Measurements from ENCODE around the gene LYSMD3.
"Not testable (repeated sequence)": the region's sequence is repeated elsewhere in the genome, so short reads cannot be mapped to it uniquely, and the experiment has no call there.

The LYSMD3 gene

GRCh38 chr5:90529194-90529938 is at the start of gene LYSMD3:
Gene LYSMD3 (minus strand): TSS chr5:90529584. CDS start chr5:90525289, 4,295 bp downstream.
- peak within 1 kb of the TSS; percentile 59 for H3K27ac ChIP-seq (ENCODE audit: low read length)
- peaks cover 6% of the 10 kb centered on the region; the same call in 1 of the 2 replicates for H3K36me3 ChIP-seq (ENCODE audit: insufficient read depth, low read depth, low read length)
- no peaks in the 10 kb centered on the region for H3K9me3 ChIP-seq (ENCODE audit: insufficient read depth, low read depth, low read length)
- H3K4me3 ChIP-seq (ENCODE audit: low read length), result peak within 1 kb of the TSS; percentile 86
- H3K4me1 ChIP-seq (ENCODE audit: insufficient read depth, low read length), result peaks cover 16% of the 10 kb centered on the region; the same call in 1 of the 2 replicates
- peak within 1 kb of the TSS; percentile 89 for H3K9ac ChIP-seq (ENCODE audit: low read depth, low read length)
- H3K27me3 ChIP-seq (ENCODE audit: insufficient read depth, low read length), result no peaks in the 10 kb centered on the region

- not testable (repeated sequence) for H3K27me3 ChIP-seq (ENCODE audit: insufficient read depth, low read length)
Measured at GRCh38 chr5:90576566-90576965, 47.2 kb upstream of the LYSMD3 start.

DNA sequence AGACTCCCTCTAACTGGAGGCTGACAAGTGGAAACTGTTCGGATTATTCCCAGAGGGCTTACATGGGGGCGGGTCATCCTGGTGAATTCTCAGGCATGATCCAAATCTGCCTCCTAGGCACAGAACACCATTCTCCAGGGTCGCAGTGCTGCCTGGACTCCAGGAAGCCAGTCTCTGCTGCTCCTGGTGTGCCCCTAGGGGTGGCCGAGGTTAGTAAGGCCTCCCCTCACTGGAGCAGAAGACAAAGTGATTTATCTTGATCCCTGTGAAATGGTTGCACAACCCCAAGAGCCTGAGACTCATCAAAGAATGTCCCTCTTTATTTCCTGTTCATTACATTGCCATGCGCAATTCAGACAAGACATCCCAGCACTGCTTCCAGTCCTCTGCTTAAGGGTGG is 46.3 kb upstream of the LYSMD3 start:
- no peak overlapping the region for H3K27ac ChIP-seq (ENCODE audit: low read length)
- no peaks in the 10 kb centered on the region for H3K27me3 ChIP-seq (ENCODE audit: insufficient read depth, low read length)
- H3K9ac ChIP-seq (ENCODE audit: low read depth, low read length), result no peak overlapping the region
- no peak overlapping the region for H3K4me3 ChIP-seq (ENCODE audit: low read length)
- H3K36me3 ChIP-seq (ENCODE audit: insufficient read depth, low read depth, low read length), result peaks cover 3% of the 10 kb centered on the region; the same call in 1 of the 2 replicates
- peaks cover 28% of the 10 kb centered on the region for H3K4me1 ChIP-seq (ENCODE audit: insufficient read depth, low read length)
- no peaks in the 10 kb centered on the region for H3K9me3 ChIP-seq (ENCODE audit: insufficient read depth, low read depth, low read length)

More at GRCh38 chr5:90576566-90576965, 47.2 kb upstream of the LYSMD3 start:
- H3K27ac ChIP-seq (ENCODE audit: low read length); H3K36me3 ChIP-seq (ENCODE audit: insufficient read depth, low read depth, low read length); H3K4me3 ChIP-seq (ENCODE audit: low read length); H3K9me3 ChIP-seq (ENCODE audit: insufficient read depth, low read depth, low read length); H3K9ac ChIP-seq (ENCODE audit: low read depth, low read length): not testable (repeated sequence)
- H3K4me1 ChIP-seq (ENCODE audit: insufficient read depth, low read length), result peaks cover 19% of the 10 kb centered on the region

DNA sequence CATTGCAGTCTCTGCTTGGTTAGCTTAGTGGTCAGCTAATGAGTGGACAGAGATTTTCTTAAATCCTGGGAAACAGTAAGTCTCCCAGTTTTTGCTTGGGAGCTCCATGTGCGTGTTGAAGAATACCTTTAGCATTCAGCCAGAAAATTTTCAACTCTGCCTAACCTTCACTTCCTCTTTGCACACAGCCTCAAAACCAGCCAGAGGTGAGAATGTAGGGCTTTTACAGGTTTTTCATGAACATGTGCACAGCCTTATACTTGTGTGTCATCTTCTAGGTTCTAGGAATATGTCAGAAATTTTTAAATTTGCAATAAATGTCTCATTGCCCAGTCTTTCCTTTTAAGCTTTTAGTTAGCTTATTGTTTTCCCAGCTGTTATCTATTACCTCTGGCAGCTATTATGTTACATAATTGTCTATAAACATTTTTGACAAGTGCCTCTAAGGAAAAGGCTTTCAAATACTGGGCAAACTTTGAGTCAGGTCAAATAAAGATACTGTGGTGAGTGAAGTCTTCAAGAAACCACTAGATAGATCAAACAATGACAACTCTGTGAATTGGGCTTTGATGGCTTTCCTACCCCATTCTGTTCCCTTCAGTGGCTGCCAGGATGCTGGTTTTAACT is 41.9 kb upstream of the LYSMD3 start:
- Histone ChIP-seq H3K27me3 (ENCODE audit: insufficient read depth, low read length) (no peaks in the 10 kb centered on the region), H3K4me1 (ENCODE audit: insufficient read depth, low read length) (peaks cover 31% of the 10 kb centered on the region), H3K9ac (ENCODE audit: low read depth, low read length) (no peak overlapping the region), H3K27ac (ENCODE audit: low read length) (no peak overlapping the region), H3K4me3 (ENCODE audit: low read length) (no peak overlapping the region), H3K36me3 (ENCODE audit: insufficient read depth, low read depth, low read length) (peaks cover 3% of the 10 kb centered on the region; the same call in 1 of the 2 replicates), H3K9me3 (ENCODE audit: insufficient read depth, low read depth, low read length) (no peaks in the 10 kb centered on the region)

DNA sequence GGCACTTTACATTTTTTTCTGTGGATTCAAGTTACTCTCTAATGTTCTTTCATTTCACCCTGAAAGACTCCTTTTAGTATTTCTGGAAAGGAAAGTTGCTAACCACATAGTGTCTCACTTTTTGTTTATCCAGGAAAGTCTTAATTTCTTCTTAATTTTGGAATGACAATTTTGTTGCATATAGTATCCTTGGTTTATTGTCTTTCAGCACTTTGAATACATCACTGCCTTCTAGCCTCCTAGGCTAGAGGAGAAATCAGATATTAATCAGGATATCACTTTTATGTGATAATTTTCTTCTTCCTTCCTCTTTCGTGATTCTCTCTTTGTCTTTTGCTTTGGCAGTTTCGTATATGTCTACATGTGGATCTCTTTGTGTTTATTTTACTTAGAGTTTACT is 40.6 kb upstream of the LYSMD3 start:
- no peak overlapping the region for H3K4me3 ChIP-seq (ENCODE audit: low read length)
- H3K36me3 ChIP-seq (ENCODE audit: insufficient read depth, low read depth, low read length), result peaks cover 3% of the 10 kb centered on the region; the same call in 1 of the 2 replicates
- no peak overlapping the region for H3K27ac ChIP-seq (ENCODE audit: low read length)
- H3K9ac ChIP-seq (ENCODE audit: low read depth, low read length), result no peak overlapping the region
- no peaks in the 10 kb centered on the region for H3K27me3 ChIP-seq (ENCODE audit: insufficient read depth, low read length)
- H3K9me3 ChIP-seq (ENCODE audit: insufficient read depth, low read depth, low read length), result no peaks in the 10 kb centered on the region
- peaks cover 31% of the 10 kb centered on the region for H3K4me1 ChIP-seq (ENCODE audit: insufficient read depth, low read length)

DNA sequence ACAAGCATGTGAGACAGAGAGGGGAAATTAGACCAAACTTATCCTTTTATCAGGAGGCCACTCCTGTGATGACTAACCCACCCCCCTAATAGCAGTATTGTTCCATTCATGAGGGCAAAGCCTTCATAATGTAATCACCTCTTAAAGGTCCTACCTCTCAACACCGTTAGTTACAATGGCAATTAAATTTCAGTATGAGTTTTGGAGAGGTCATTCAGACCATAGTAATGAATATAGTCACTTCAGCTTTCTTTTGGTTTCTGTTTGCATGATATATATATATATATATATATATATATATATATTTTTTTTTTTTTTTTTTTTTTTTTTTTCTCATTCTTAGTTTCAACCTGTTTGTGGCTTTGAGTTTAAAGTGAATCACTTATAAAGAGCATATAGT is 39.7 kb upstream of the LYSMD3 start:
- Histone ChIP-seq H3K27me3 (ENCODE audit: insufficient read depth, low read length) (no peaks in the 10 kb centered on the region), H3K27ac (ENCODE audit: low read length) (no peak overlapping the region), H3K9me3 (ENCODE audit: insufficient read depth, low read depth, low read length) (no peaks in the 10 kb centered on the region), H3K9ac (ENCODE audit: low read depth, low read length) (no peak overlapping the region), H3K4me1 (ENCODE audit: insufficient read depth, low read length) (peaks cover 30% of the 10 kb centered on the region), H3K36me3 (ENCODE audit: insufficient read depth, low read depth, low read length) (peaks cover 3% of the 10 kb centered on the region; the same call in 1 of the 2 replicates), H3K4me3 (ENCODE audit: low read length) (no peak overlapping the region)

GRCh38 chr5:90565491-90565890 is 36.1 kb upstream of the LYSMD3 start:
- Histone ChIP-seq H3K4me3 (ENCODE audit: low read length) (no peak overlapping the region), H3K9me3 (ENCODE audit: insufficient read depth, low read depth, low read length) (no peaks in the 10 kb centered on the region), H3K27ac (ENCODE audit: low read length) (no peak overlapping the region), H3K36me3 (ENCODE audit: insufficient read depth, low read depth, low read length) (no peaks in the 10 kb centered on the region), H3K9ac (ENCODE audit: low read depth, low read length) (no peak overlapping the region), H3K27me3 (ENCODE audit: insufficient read depth, low read length) (no peaks in the 10 kb centered on the region), H3K4me1 (ENCODE audit: insufficient read depth, low read length) (peaks cover 41% of the 10 kb centered on the region)

DNA sequence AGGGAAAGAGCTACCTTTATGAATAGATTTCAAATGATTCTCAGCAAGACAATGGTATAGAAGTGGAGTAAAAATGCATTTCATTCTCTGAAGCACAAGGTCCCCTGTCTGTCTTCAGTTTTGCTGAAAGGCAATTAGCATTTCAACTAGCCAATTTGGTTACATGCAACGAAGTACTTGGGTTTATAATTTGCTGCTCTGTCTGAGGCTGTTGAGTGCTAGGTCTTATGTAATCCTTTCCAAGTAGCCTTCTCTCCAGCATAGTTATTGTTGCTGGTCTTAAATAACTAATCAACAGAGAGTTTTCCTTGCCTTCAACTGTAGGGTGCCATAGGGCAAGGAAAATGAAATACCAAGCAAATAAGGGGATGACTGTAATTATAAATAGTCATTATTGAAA is 33.7 kb upstream of the LYSMD3 start:
- Histone ChIP-seq H3K9me3 (ENCODE audit: insufficient read depth, low read depth, low read length) (no peaks in the 10 kb centered on the region), H3K4me3 (ENCODE audit: low read length) (peak overlapping the region; percentile 85), H3K27me3 (ENCODE audit: insufficient read depth, low read length) (no peaks in the 10 kb centered on the region), H3K27ac (ENCODE audit: low read length) (peak overlapping the region; percentile 51), H3K36me3 (ENCODE audit: insufficient read depth, low read depth, low read length) (no peaks in the 10 kb centered on the region), H3K9ac (ENCODE audit: low read depth, low read length) (peak overlapping the region; percentile 30; the same call in 1 of the 2 replicates), H3K4me1 (ENCODE audit: insufficient read depth, low read length) (peaks cover 42% of the 10 kb centered on the region)

GRCh38 chr5:90562341-90562740 is 33.0 kb upstream of the LYSMD3 start:
- H3K4me3 ChIP-seq (ENCODE audit: low read length), result peak overlapping the region; percentile 85; the same call in 1 of the 2 replicates
- no peaks in the 10 kb centered on the region for H3K36me3 ChIP-seq (ENCODE audit: insufficient read depth, low read depth, low read length)
- H3K9me3 ChIP-seq (ENCODE audit: insufficient read depth, low read depth, low read length), result no peaks in the 10 kb centered on the region
- H3K9ac ChIP-seq (ENCODE audit: low read depth, low read length), result no peak overlapping the region
- peaks cover 45% of the 10 kb centered on the region for H3K4me1 ChIP-seq (ENCODE audit: insufficient read depth, low read length)
- no peak overlapping the region for H3K27ac ChIP-seq (ENCODE audit: low read length)
- H3K27me3 ChIP-seq (ENCODE audit: insufficient read depth, low read length), result no peaks in the 10 kb centered on the region

DNA sequence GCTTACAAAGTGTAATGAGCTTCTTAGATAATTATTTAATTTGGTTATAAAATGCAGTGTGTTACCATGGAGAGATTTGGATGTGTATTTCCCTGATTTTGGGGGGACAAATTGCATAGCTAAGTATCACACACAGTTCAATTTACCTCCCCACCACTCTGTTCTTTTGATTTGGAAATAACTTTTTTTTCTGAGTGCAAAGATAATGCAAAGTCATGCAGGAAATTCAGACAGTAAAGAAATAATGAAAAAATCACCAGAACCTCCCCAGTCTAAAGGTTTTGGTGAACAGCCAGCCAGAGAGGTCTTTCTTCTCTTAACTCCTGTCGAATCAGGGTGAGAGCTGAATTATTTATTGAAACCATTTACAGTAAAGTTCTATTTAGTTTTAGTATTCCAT is 32.4 kb upstream of the LYSMD3 start:
- H3K36me3 ChIP-seq (ENCODE audit: insufficient read depth, low read depth, low read length), result no peaks in the 10 kb centered on the region
- no peaks in the 10 kb centered on the region for H3K27me3 ChIP-seq (ENCODE audit: insufficient read depth, low read length)
- H3K9me3 ChIP-seq (ENCODE audit: insufficient read depth, low read depth, low read length), result no peaks in the 10 kb centered on the region
- peak overlapping the region; percentile 42; the same call in 1 of the 2 replicates for H3K9ac ChIP-seq (ENCODE audit: low read depth, low read length)
- peak overlapping the region; percentile 85 for H3K4me3 ChIP-seq (ENCODE audit: low read length)
- peaks cover 51% of the 10 kb centered on the region for H3K4me1 ChIP-seq (ENCODE audit: insufficient read depth, low read length)
- no peak overlapping the region for H3K27ac ChIP-seq (ENCODE audit: low read length)

GRCh38 chr5:90560771-90561170 is 31.4 kb upstream of the LYSMD3 start:
- Histone ChIP-seq H3K9me3 (ENCODE audit: insufficient read depth, low read depth, low read length) (no peaks in the 10 kb centered on the region), H3K27ac (ENCODE audit: low read length) (no peak overlapping the region), H3K9ac (ENCODE audit: low read depth, low read length) (peak overlapping the region; percentile 42; the same call in 1 of the 2 replicates), H3K27me3 (ENCODE audit: insufficient read depth, low read length) (no peaks in the 10 kb centered on the region), H3K4me3 (ENCODE audit: low read length) (peak overlapping the region; percentile 85), H3K4me1 (ENCODE audit: insufficient read depth, low read length) (peaks cover 61% of the 10 kb centered on the region), H3K36me3 (ENCODE audit: insufficient read depth, low read depth, low read length) (no peaks in the 10 kb centered on the region)
